NCI-H748 treated with DMSO at 0.1 percent for 48 hours (cell line): ENCODE data around the gene C8A.

Experiments used
- DNase-seq: peaks from one replicate; lab custom pipeline; 2025; lab: John Stamatoyannopoulos, UW

Gene C8A

DNA sequence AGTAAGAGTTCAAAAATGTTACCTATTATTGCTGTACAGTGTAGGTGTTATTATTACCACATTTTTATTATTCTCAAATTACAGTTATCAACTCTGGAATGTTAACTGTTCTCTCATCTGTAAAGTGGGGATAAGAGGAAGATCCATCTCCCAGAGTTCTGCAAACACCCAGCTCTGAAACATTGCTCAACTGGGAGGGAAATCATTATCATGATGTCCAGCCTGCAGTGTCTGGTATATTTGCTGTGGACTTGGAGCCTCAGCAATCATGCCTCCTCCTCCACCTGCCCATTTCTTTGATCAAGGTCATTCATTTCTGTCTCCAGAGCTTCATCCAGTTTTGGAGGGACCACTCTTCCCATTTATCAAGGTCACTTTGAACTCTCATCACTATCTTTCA lies 39.4 kb downstream of the C8A start:
- no peak for DNase-seq

- no peak for DNase-seq
Observed at GRCh38 chr1:56897150-56898004, 42.8 kb downstream of the C8A start.

- DNase-seq, result no peak
Observed at GRCh38 chr1:56898005-56898373, 43.4 kb downstream of the C8A start.

- no peak for DNase-seq
Observed at GRCh38 chr1:56898879-56899278, 44.3 kb downstream of the C8A start.

DNA sequence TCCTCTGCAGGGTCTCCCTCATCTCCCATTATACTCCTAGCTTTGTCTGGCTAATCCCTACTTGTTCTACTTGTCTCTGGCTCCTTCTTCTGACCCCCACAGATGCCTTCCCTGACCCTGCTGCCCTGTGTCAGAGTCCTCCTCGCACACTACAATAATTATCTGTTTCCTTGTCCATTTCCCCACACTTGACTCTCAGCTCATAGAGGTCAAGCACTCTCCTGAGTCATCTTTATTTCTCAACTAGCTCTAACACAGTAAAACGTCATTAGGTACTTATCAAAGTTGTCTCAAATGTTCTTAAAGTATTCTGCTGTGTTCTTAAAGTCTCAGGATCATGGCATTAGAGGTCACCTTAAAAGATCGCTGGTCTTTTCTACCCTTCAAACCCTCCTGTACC lies 47.1 kb downstream of the C8A start:
- no peak for DNase-seq

- DNase-seq, result no peak
Observed at GRCh38 chr1:56903778-56904177, 49.2 kb downstream of the C8A start.

- no peak for DNase-seq
Observed at GRCh38 chr1:56904663-56905397, 50.2 kb downstream of the C8A start.

DNA sequence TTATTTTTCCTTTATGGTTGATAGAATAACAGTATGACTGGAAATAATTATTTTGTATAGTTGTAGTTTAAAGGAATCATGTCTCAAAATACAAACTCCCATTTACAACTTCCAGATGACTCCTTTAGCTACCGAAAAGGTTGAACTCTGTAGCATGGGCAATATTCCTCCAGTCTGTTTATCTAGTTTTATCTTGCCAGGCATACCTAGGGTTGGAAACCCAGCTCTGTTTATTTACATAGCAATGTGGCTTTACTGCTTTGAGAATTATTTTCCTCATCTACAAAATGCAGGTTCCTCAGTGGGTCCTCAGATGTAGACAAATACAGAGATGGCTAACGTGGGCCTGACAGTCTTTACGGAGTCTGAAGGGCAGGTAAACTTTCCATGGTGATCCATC lies 51.1 kb downstream of the C8A start:
- no peak for DNase-seq

DNA sequence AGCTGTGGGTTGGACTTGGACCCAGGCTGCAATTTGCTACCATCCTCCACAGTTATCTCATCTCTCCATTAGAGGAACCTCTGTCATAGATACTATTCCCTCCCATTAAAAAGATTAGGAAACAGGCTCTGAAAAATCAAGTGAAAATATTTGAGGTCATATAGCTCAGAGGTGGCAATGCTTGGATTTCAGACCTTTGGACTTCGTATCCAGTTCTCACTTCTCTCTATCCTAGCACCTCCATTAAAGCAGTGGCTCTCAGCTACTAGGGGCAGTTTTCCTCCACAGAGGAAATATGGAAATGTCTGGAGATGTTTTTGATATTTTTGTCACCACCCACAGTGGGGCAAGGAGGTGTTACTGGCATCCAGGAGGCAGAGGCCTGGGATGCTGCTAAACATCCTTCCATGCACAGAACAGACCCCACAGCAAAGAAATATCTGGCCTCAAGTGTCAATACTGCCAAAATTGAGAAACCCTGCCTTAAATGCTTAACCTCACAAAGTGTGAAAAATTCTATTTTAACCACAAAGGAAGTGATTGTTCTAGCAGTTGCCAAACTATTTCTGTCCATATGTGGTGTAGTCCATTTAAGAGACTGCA lies 54.1 kb downstream of the C8A start:
- no peak for DNase-seq

DNA sequence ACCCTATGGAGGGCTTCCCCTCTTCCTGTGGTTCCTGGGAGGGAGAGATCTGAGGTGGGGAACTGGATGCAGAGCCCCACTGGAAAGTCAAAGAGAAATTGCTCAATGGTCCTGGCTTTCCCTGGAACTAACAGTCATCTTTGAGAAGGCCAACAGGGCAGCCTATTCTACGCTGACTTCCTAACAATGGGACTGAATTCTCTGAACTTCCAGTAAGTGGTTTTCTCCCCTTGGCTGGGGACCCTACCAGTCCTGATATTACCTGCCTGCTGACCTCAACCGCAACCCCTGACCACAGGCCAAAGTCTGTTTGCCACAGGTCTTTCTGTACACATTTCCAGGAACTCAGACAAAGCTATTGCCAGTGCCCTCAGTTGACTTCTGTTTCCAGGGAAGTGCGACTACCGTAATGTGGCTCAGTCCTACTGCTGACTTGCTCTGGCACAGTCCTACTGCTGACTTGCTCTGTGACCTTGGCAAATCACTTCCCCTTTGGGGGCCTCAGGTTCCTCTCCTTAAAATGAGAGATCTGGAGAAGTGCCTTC lies 55.9 kb downstream of the C8A start:
- no peak for DNase-seq

GRCh38 chr1:56911098-56911938 lies 56.7 kb downstream of the C8A start:
- DNase-seq, result no peak

DNA sequence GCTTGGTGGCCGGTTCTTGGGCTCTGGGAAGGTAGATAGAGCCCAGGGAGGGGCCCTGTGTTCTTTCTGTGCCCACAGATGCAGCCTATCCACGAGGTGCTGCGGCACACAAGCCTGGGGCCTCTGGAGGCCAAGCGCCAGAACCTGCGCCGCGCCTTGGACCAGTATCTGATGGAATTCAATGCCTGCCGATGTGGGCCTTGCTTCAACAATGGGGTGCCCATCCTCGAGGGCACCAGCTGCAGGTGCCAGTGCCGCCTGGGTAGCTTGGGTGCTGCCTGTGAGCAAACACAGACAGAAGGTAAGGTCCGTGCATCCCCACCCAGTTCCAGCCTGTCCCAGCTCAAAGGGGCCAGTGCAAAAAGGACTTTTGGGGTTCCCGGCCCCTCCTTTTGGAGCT lies 57.7 kb downstream of the C8A start:
- no peak for DNase-seq

GRCh38 chr1:56915960-56916359 lies 61.4 kb downstream of the C8A start:
- no peak for DNase-seq

- DNase-seq, result no peak
Observed at GRCh38 chr1:56916630-56917029, 62.0 kb downstream of the C8A start.

GRCh38 chr1:56917356-56917755 lies 62.8 kb downstream of the C8A start:
- DNase-seq, result no peak

DNA sequence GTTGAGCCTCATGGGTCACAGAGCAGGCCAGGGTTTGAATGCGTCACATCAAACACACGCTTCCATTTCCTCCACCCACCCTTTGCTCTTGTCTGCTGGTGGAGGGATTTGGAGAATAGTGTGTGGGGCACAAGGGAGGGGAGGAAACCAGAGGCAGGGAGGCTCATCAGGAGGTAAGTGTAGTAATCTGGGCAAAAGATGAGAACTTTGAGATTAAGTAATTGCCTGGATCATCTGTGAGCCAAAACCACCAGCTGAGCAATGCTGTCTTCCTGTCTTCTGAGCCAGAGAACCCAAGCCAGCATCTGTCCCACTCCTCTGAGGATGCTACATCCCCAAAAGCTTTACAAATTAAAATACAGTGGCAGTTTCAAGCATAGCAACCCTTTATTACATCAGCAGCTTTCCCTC lies 66.0 kb downstream of the C8A start:
- no peak for DNase-seq

GRCh38 chr1:56921479-56921878 lies 66.9 kb downstream of the C8A start:
- no peak for DNase-seq

GRCh38 chr1:56922070-56922469 lies 67.5 kb downstream of the C8A start:
- DNase-seq, result no peak

DNA sequence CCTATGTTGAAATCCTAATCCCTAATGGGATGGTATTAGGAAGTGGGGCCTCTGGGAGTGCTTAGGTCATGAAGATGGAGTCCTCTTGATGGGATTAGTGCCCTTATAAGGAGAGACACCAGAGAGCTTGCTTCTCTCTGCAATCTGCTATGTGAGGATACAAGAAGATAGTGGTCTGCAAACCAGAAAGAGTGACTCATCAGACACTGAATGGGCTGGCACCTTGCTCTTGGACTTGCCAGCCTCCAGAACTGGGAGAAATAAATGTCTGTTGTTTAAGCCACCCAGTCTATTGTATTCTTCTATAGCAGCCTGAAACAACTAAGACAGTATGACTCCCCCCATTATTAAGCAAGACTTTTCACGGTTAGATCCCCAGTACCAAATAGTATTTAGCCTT lies 67.9 kb downstream of the C8A start:
- no peak for DNase-seq

DNA sequence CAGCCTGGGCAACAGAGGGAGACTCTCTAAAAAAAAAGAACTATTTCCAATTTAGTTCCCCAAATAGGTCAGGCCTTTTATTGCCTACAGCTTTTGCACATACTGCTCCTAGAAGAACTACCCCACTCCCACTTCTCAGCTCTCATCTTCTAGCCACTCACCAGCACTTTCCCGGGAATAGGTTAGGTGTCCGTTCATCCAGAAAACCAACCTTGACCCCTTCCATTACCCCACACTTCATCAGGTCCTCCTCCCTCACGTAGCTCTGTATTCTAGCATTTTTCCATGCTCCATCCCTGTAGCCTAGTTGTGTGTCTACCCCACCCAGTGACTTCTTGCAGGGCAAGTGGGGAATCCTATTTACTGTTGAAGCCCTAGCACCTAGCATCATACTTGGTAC lies 68.6 kb downstream of the C8A start:
- DNase-seq, result no peak

DNA sequence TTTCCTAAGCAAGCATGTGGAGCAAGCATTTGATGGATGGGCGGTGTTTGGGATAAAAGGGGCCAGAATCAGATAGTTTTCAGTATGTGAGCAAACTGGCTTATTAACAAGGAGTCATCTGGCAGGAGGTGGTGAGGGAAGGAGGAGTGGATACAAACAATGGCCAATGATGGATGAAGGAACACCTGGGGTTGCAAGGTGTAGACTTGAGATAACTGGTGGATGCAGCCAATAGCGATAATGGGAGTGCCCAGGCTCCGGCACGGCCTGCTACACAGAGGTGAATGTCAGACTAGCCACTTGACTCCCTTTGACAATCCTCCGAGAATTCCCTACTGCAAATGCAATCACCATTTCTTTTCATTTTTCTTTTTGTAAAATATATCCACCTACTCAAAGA lies 69.5 kb downstream of the C8A start:
- DNase-seq, result no peak

- DNase-seq, result no peak
Observed at GRCh38 chr1:56925193-56925592, 70.6 kb downstream of the C8A start.
